ENCODE results near the gene TRIM47.

TRIM47 gene

DNA sequence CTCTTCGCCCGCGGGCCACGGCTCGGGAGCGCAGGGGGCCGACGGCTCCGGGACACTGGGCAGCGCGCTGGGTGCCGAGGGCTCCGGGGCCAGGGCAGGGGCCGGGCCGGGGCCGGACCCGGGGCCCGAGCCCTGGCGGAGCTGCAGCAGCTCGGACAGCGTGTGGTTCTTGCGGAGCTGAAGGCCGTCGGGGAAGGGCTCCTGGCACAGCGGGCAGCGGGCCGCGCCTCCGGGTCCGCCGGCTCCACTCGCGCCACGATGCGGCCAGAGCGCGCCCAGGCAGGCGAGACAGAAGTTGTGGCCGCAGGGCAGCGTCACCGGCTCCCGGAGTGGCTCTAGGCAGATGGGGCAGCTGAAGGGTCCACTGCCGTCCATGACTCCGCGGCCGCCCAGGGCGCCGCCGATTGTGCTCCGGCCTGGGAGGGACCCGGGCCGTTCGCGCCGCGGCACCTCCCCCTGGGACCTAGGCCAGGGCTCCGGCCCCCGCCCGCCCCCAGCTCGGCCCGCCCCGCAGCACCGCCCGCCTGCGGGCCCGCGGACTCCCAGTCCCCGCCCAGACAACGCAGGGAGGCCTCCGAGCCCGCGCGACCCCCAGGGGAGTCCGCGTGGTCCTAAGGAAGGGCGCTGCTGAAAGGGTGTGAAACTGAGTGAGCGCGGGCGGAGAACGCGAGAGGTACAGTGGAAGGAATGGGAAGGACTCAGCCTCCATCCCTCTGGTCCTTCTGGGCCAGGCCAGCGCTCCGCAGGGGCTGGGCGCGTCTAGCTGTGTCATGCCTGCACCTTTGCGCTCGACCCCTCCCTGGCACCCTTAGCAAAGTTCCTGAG is at the start of gene TRIM47:
Gene TRIM47, minus strand, starts transcription at position 408 of the 825 bp plus-strand sequence. Its CDS starts 33 bp downstream, at position 375.
- peaks cover 18% of the 10 kb centered on the region for H3K4me1 ChIP-seq (ENCODE audit: control insufficient read depth, insufficient read depth, low read length)
- no peak within 1 kb of the TSS for H3K27ac ChIP-seq (ENCODE audit: low read depth, low read length)
- peak within 1 kb of the TSS; percentile 56 for H3K9ac ChIP-seq (ENCODE audit: low read length)
- H3K27me3 ChIP-seq (ENCODE audit: control insufficient read depth, insufficient read depth, low read length) = peaks cover 25% of the 10 kb centered on the region
- H3K36me3 ChIP-seq (ENCODE audit: control insufficient read depth, insufficient read depth, low read length) = no peaks in the 10 kb centered on the region
- no peaks in the 10 kb centered on the region for H3K9me3 ChIP-seq (ENCODE audit: control insufficient read depth, insufficient read depth, low read depth, low read length)
- H3K4me3 ChIP-seq (ENCODE audit: low read depth, low read length) = peak within 1 kb of the TSS; percentile 72

GRCh38 chr17:75927286-75927922 is 49.0 kb upstream of the TRIM47 start:
- no peaks in the 10 kb centered on the region for H3K9me3 ChIP-seq (ENCODE audit: control insufficient read depth, insufficient read depth, low read depth, low read length)
- no peak overlapping the region for H3K27ac ChIP-seq (ENCODE audit: low read depth, low read length)
- H3K27me3 ChIP-seq (ENCODE audit: control insufficient read depth, insufficient read depth, low read length) = no peaks in the 10 kb centered on the region
- no peak overlapping the region for H3K4me3 ChIP-seq (ENCODE audit: low read depth, low read length)
- peaks cover 49% of the 10 kb centered on the region for H3K36me3 ChIP-seq (ENCODE audit: control insufficient read depth, insufficient read depth, low read length)
- no peak overlapping the region for H3K9ac ChIP-seq (ENCODE audit: low read length)
- H3K4me1 ChIP-seq (ENCODE audit: control insufficient read depth, insufficient read depth, low read length) = no peaks in the 10 kb centered on the region

DNA sequence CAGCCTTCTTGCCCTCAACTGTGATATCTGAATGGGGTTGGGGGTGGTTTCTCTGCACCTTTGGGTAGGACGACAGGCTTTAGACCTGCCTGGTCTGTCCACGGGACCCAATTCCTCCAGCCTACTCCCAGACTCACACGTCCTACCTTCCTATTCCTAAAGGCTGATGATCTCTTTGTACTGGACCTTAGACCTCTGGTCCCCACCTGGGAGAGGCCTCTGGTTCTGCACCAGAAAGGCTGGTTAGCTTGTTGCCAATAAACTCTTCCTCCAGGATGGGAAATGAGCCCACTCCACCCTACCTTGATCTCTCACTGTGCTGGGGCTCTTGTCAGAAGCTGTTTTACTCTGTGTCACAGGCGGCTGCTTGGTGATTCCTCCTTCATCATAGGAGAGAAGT is 48.1 kb upstream of the TRIM47 start:
- Histone ChIP-seq H3K4me3 (ENCODE audit: low read depth, low read length) (no peak overlapping the region), H3K27ac (ENCODE audit: low read depth, low read length) (no peak overlapping the region), H3K9ac (ENCODE audit: low read length) (no peak overlapping the region), H3K4me1 (ENCODE audit: control insufficient read depth, insufficient read depth, low read length) (no peaks in the 10 kb centered on the region), H3K36me3 (ENCODE audit: control insufficient read depth, insufficient read depth, low read length) (peaks cover 51% of the 10 kb centered on the region), H3K9me3 (ENCODE audit: control insufficient read depth, insufficient read depth, low read depth, low read length) (no peaks in the 10 kb centered on the region), H3K27me3 (ENCODE audit: control insufficient read depth, insufficient read depth, low read length) (no peaks in the 10 kb centered on the region)

DNA sequence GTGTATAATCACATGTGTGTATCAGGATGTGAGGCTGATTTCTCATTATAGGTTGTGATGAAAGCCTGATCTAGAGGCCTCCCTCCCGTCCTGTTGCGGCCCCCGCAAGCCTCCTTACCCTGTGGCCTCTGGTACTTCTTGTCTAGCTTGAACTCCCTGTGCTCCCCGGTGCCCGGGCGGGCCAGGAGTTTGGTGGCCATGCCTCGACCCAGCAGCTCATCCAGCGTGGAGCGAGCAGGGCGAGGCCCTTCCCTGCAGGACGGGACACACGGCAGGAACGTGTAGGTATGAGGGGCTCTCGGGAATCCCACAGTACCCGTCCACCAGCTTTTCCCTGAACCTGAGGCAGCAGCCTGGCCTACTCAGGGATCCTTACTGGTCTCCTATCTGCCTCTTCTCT is 47.5 kb upstream of the TRIM47 start:
- Histone ChIP-seq H3K4me1 (ENCODE audit: control insufficient read depth, insufficient read depth, low read length) (no peaks in the 10 kb centered on the region), H3K4me3 (ENCODE audit: low read depth, low read length) (no peak overlapping the region), H3K27ac (ENCODE audit: low read depth, low read length) (no peak overlapping the region), H3K27me3 (ENCODE audit: control insufficient read depth, insufficient read depth, low read length) (no peaks in the 10 kb centered on the region), H3K36me3 (ENCODE audit: control insufficient read depth, insufficient read depth, low read length) (peaks cover 51% of the 10 kb centered on the region), H3K9me3 (ENCODE audit: control insufficient read depth, insufficient read depth, low read depth, low read length) (no peaks in the 10 kb centered on the region), H3K9ac (ENCODE audit: low read length) (no peak overlapping the region)

DNA sequence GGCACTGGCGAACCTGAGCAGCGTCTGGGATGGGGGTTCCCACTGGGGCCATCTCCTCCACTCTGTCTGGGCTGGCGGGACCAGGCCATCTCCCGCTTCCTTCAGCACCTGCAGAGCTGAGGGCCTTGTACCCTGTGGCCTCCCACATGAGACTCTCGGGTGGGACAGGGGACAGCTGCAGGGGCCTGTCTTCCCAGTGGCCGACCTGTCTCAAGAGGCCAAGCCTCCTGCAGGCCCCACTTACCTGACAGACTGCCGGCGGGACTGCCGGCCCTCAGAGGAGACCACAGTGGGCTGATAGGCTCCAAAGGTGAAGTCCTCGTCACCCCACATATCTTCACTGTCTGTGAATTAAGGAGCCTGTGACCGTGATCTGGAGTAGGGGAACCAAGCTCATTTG is 46.7 kb upstream of the TRIM47 start:
- H3K9ac ChIP-seq (ENCODE audit: low read length) = no peak overlapping the region
- peaks cover 55% of the 10 kb centered on the region for H3K36me3 ChIP-seq (ENCODE audit: control insufficient read depth, insufficient read depth, low read length)

GRCh38 chr17:75922963-75923874 is 44.8 kb upstream of the TRIM47 start:
- no peaks in the 10 kb centered on the region for H3K27me3 ChIP-seq (ENCODE audit: control insufficient read depth, insufficient read depth, low read length)
- H3K4me1 ChIP-seq (ENCODE audit: control insufficient read depth, insufficient read depth, low read length) = no peaks in the 10 kb centered on the region
- H3K36me3 ChIP-seq (ENCODE audit: control insufficient read depth, insufficient read depth, low read length) = peaks cover 63% of the 10 kb centered on the region
- H3K9ac ChIP-seq (ENCODE audit: low read length) = peak overlapping the region; percentile 16
- H3K4me3 ChIP-seq (ENCODE audit: low read depth, low read length) = no peak overlapping the region
- no peaks in the 10 kb centered on the region for H3K9me3 ChIP-seq (ENCODE audit: control insufficient read depth, insufficient read depth, low read depth, low read length)
- H3K27ac ChIP-seq (ENCODE audit: low read depth, low read length) = no peak overlapping the region

More for the DNA sequence above, 46.7 kb upstream of the TRIM47 start:
- Histone ChIP-seq H3K9me3 (ENCODE audit: control insufficient read depth, insufficient read depth, low read depth, low read length) (no peaks in the 10 kb centered on the region), H3K27ac (ENCODE audit: low read depth, low read length) (no peak overlapping the region), H3K4me1 (ENCODE audit: control insufficient read depth, insufficient read depth, low read length) (no peaks in the 10 kb centered on the region), H3K4me3 (ENCODE audit: low read depth, low read length) (no peak overlapping the region), H3K27me3 (ENCODE audit: control insufficient read depth, insufficient read depth, low read length) (no peaks in the 10 kb centered on the region)

DNA sequence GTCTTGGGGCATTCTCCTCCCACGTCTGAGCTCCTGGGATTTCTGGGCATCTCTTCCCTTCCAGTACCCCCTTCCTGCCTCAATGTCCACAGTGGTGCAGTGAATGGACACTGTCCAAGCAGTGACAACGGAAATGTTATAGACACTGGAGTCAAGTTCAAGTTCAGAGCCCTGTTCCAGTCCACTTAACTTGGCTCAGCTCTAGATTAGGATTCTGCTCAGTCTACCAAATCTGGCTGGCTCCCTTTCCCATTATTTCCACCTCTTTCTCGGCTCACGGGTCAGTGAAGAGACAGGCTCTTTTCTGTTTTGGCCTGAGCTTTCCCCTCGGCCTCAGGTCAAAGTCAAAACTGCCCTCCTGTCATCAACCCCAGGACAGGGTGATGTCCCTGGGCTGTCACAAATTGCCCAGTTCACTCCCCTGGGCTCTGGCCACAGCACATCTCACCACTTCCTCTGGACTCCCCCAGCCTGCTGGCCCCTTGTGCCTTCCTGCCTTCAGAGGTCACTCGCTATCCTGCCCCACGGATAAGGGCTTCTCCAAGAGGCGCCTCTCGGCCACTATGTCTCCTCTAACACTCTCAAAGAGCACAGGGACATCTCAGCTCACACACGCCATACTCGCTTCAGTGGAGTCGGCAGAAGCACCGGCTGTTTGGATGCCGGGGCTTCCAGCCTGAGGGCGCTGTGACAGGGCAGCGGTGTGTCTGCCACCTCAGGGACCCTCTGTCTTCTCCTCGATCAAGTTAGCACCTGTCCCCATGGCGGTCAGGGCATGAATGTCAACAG is 44.0 kb upstream of the TRIM47 start:
- H3K27me3 ChIP-seq (ENCODE audit: control insufficient read depth, insufficient read depth, low read length) = no peaks in the 10 kb centered on the region
- no peak overlapping the region for H3K27ac ChIP-seq (ENCODE audit: low read depth, low read length)
- H3K9ac ChIP-seq (ENCODE audit: low read length) = peak overlapping the region; percentile 16
- no peaks in the 10 kb centered on the region for H3K9me3 ChIP-seq (ENCODE audit: control insufficient read depth, insufficient read depth, low read depth, low read length)
- no peak overlapping the region for H3K4me3 ChIP-seq (ENCODE audit: low read depth, low read length)
- peaks cover 63% of the 10 kb centered on the region for H3K36me3 ChIP-seq (ENCODE audit: control insufficient read depth, insufficient read depth, low read length)
- H3K4me1 ChIP-seq (ENCODE audit: control insufficient read depth, insufficient read depth, low read length) = no peaks in the 10 kb centered on the region

GRCh38 chr17:75921596-75921995 is 43.2 kb upstream of the TRIM47 start:
- H3K27me3 ChIP-seq (ENCODE audit: control insufficient read depth, insufficient read depth, low read length) = no peaks in the 10 kb centered on the region
- H3K9me3 ChIP-seq (ENCODE audit: control insufficient read depth, insufficient read depth, low read depth, low read length) = no peaks in the 10 kb centered on the region
- H3K4me3 ChIP-seq (ENCODE audit: low read depth, low read length) = no peak overlapping the region
- no peak overlapping the region for H3K27ac ChIP-seq (ENCODE audit: low read depth, low read length)
- H3K4me1 ChIP-seq (ENCODE audit: control insufficient read depth, insufficient read depth, low read length) = no peaks in the 10 kb centered on the region
- H3K36me3 ChIP-seq (ENCODE audit: control insufficient read depth, insufficient read depth, low read length) = peaks cover 64% of the 10 kb centered on the region
- no peak overlapping the region for H3K9ac ChIP-seq (ENCODE audit: low read length)

GRCh38 chr17:75920045-75920560 is 41.7 kb upstream of the TRIM47 start:
- Histone ChIP-seq H3K27me3 (ENCODE audit: control insufficient read depth, insufficient read depth, low read length) (no peaks in the 10 kb centered on the region), H3K27ac (ENCODE audit: low read depth, low read length) (no peak overlapping the region), H3K9me3 (ENCODE audit: control insufficient read depth, insufficient read depth, low read depth, low read length) (no peaks in the 10 kb centered on the region), H3K9ac (ENCODE audit: low read length) (peak overlapping the region; percentile 24), H3K4me3 (ENCODE audit: low read depth, low read length) (no peak overlapping the region), H3K4me1 (ENCODE audit: control insufficient read depth, insufficient read depth, low read length) (no peaks in the 10 kb centered on the region), H3K36me3 (ENCODE audit: control insufficient read depth, insufficient read depth, low read length) (peaks cover 49% of the 10 kb centered on the region)

DNA sequence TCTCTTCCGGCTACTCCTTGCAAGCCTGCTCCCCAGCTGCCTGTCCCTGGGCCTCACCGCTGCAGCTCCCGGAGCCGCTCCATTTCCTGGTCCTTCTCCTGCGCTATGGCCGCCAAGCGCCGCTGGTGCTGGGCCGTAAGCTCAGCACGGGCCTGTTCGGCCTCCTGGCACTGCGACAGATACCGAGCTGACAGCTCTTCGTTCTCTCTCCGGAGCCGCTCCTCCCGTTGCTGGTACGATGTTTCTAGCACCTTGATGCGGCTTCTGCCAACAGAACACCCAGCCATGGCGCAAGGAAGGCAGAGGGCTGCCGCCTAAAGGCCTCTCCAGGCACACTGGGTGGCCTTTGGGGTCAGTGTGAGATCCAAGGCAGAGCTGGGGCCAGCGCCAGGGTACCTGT is 41.2 kb upstream of the TRIM47 start:
- H3K9ac ChIP-seq (ENCODE audit: low read length) = no peak overlapping the region
- H3K4me3 ChIP-seq (ENCODE audit: low read depth, low read length) = no peak overlapping the region
- H3K27me3 ChIP-seq (ENCODE audit: control insufficient read depth, insufficient read depth, low read length) = no peaks in the 10 kb centered on the region
- peaks cover 45% of the 10 kb centered on the region for H3K36me3 ChIP-seq (ENCODE audit: control insufficient read depth, insufficient read depth, low read length)
- no peak overlapping the region for H3K27ac ChIP-seq (ENCODE audit: low read depth, low read length)
- H3K9me3 ChIP-seq (ENCODE audit: control insufficient read depth, insufficient read depth, low read depth, low read length) = no peaks in the 10 kb centered on the region
- H3K4me1 ChIP-seq (ENCODE audit: control insufficient read depth, insufficient read depth, low read length) = no peaks in the 10 kb centered on the region
